ENCODE data around the gene ING3.
A peak's percentile ranks its signal among the peaks of the same experiment; 100 is the strongest.
"Not testable (repeated sequence)": the region's sequence is repeated elsewhere in the genome, so short reads cannot be mapped to it uniquely, and the experiment has no call there.

Gene ING3

DNA sequence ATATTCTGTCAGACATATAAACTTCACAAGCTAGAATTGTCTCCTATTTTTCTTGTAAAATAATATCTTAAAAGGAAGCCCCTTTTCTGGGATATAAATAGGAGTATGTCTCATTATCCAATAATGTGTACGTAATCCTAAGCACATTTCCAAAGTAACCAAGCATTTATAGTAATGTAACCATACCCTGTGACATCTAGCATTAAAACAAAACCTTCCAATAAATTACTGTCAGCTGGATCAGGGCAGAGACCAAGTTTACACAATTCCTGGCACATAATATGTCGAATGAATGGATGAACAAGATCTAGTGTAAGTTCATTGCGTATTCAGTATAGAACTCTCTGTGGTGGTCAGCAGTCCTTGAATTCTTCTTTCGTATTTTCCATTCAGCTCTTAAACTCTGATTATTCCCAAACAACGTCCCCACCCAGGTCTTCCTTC lies 52.2 kb downstream of the ING3 start:
- no peak for DNase-seq (ENCODE audit: low spot score)

DNA sequence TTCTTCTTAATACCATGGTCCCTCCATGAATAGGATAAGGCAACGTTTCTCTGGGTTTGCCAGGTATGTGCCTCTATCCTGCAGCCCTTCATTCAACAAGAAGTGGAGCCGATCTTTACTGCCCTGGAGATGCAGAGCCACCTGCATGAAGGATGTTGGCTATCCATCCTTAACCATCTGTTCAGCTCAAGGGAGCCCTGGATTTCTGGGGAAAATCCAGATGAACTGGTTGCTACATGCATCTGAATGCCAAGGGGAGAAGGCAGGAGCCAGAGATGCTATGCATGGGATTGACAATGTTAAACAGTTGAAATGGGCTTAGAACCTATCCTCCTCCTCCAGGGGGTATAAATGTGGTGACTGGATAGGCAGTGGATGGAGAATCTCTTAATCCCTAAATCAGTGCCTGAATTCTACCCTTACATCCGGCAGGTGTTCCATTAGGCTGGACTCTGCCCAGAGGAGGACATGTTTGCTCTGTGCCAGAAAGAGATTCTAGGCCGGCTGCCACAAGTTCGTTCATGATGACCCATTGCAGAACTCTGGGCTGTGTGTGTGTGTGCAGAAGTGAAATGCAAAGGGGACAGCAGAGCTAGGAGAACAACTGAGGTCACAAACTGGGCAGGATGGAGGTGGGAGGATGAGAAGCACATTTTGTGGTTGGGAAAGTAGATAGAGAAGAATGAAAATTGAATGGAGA lies 53.6 kb downstream of the ING3 start:
- peak; percentile 87 for DNase-seq (ENCODE audit: low spot score)

DNA sequence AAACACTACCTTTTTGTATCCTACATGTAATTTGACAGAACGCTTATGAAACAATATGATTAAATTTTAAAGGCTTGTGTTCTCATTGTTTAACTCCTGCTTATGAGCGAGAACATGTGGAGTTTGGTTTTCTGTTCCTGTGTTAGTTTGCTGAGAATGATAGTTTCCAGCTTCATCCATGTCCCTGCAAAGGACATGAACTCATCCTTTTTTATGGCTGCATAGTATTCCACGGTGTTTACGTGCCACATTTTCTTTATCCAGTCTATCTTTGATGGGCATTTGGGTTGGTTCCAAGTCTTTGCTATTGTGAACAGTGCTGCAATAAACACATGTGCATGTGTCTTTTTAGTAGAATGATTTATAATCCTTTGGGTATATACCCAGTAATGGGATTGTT lies 54.5 kb downstream of the ING3 start:
- DNase-seq (ENCODE audit: low spot score) = not testable (repeated sequence)

DNA sequence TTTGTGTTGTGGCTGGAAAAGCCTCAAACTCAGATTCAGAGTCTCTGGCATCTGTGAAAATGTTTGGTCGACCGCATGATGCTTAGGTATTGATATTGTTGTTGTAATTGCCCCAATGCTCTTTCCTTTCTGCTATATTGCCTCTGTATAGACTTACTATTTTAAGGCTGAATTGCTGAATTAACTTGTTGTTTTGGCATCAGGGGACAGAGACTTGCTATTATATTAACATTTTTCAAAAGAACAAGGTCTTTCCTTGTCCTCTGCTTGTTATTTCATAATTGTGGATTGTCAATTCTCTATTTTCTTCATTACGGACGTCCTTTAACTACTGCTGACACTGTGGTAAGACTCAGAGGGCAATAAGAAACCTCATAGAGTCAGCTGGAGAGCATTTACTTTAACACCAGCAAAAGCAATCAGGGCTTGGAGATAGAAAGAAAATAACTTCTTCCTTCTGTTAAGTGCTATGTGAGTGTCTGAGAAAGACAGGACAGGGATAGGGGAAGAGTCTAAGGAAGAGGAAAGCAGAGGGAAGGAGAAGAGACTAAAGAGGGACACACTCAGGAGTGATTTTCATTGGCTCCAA lies 55.5 kb downstream of the ING3 start:
- DNase-seq (ENCODE audit: low spot score) = no peak

DNA sequence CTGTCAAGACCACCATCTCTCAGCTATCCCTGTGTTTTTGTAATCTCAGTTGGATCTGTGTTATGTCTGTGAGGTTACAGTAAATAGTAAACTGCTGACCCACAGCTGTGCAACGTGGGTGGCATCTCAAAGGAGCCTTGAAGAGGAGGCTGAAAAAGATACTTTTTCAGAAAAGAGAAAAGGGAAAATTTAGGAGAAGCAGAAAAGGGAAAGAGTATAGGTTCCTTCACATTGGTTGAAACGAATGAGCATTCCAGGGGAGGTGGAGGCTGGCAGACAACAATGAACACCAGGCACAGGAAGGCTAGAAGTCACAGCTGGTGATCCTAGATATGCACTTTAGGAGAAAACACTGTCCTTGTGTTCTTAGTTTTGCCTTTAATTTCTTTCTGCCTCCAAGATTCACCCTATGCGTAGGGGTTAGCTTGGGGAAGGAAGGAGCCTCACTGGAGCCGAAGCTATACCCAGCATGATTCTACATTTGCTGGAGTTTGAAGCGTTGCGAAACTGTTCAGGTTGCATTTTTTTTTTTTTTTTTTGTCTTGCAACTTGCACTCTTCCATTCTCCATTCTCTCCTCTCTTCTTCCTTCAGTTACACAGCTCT lies 56.2 kb downstream of the ING3 start:
- no peak for DNase-seq (ENCODE audit: low spot score)

DNA sequence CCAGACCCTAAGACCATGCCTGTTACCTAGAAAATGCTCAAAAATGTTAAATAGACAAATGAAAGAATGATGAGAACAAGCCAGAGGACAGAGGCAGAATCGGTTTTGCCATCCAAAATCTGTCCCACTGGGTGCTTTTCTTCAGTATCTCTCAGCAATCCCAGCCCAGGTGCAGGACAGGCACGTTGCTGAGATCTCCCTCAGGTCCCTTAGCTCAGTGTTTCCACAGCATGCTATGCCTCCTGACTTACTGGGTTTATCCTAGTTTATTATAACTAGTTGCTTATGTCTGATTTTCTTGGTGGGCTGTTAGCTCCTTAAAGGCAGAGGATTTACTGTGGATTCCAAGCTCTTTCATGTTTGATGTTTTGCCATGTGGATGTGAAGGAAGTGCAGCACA lies 58.2 kb downstream of the ING3 start:
- no peak for DNase-seq (ENCODE audit: low spot score)

DNA sequence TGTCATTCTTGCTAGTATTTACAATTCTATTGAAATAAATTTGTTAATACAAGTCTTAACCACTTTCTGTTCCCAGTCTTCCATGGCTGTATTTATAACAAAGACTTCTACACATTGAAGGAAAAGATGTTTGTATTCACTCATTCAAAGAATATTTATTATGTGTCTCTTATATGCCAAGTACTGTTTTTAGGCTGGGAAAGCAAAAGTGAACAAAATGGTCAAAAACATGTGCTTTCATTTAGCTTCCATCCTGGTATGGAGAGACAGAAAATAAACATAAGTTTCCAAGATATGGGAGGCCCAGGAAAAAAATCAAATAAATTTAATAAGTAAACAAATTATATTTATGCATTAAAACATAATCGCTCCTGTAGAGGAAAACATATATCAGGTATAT lies 60.8 kb downstream of the ING3 start:
- DNase-seq (ENCODE audit: low spot score) = no peak

DNA sequence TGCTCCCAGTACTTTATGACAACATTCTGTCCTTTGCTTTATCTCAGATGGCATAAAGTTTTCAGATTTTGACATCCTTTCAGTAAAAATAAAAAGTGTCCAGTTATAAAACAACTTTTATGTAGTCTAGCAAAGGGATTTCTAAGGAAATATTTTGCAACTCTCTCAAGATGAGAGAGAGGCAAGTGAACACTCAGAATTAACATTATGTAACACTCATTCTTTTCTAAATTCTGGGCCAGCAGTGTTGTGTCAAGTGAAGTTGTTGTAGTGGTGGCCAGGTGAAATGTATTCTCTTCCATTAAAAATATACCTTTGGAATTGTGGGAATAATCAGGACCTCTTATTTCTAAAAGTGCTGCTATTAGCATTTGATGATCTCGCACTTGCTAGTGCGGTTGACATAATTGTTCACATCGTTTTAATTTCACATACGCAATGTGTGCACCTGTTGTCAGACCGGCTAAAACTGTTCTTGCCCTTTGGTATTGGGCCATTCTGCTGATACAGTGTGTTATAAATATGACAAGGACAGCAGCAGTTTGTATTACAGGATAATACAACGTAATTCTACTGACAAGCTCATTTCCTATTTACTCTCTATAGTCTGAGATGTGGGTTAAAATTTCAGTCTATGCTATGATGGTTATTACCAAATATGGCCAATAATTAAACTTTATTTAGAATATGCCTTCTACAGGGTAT lies 61.7 kb downstream of the ING3 start:
- DNase-seq (ENCODE audit: low spot score) = no peak

DNA sequence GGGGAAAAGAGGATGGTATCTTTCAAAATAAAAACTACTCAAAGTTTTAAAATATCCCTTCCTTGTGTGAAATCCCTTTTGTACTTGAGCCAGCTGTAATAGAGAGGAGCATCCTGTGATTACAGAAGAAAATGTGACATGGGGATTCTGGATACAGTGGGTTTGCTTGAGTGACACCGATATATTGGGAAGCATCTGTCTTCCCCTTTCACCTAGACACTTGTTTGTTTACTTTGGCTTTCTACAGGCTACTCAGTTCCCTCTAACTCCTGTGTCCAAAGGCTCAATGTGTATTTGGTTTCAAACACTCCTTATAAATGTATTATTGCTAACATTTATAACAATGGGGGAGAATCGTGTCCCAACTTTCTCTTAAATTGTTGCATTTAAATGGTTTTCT lies 62.3 kb downstream of the ING3 start:
- DNase-seq (ENCODE audit: low spot score) = no peak

DNA sequence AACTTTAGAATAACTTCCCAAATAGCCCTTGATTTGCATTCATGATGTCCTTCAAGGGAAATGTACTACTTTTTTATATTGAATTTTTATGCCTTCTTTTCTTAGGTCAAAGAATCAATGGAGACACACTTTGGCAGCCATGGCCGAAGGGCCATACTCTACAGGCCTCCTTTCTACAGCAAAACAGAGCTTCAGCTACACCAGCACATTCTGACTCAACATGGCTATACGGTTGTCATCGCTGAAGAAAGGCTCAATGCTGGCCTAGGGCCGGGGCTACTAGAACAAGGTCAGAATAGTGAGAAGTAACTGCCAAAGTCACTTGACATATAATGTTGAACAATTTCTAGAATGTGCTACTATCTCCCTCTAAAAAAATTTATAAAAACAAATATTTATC lies 65.0 kb downstream of the ING3 start:
- no peak for DNase-seq (ENCODE audit: low spot score)

DNA sequence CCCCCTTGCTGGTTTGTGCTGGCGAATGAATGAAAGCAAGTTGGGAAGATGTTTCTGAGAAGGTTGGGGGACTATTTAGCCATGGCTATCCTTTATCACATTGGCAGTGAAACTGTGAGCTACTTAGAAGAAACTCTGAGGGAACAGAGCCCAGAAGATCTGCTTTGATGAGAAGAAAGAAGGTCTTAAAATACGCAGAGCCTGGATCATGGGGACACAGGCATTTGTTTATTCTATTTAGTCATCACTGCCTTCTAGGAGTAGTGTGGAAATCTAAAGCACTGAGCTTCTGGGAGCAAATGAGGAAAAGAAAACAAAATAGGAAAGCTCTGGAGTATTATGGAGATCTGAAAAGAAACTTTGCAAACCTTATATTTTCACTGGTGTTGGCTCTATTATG lies 66.4 kb downstream of the ING3 start:
- DNase-seq (ENCODE audit: low spot score) = no peak

DNA sequence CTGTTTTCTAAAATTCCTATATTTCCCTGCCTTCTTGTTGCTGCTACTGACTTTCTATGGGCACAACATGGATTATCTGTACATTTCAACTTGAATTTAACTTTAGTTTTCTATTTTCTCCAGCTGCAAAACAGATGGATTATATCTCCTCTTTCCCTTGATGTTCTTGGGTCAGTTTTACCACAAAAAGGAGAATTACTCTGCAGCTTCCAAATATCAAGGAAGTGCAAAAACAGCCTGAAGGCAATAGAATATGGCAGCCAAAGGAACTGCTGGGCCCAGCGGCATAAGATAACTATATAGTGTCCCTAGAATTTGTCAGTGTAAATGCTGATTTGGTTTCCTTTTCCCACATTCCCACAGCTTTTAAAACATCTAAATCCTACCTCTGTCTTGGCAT lies 67.0 kb downstream of the ING3 start:
- DNase-seq (ENCODE audit: low spot score) = no peak

DNA sequence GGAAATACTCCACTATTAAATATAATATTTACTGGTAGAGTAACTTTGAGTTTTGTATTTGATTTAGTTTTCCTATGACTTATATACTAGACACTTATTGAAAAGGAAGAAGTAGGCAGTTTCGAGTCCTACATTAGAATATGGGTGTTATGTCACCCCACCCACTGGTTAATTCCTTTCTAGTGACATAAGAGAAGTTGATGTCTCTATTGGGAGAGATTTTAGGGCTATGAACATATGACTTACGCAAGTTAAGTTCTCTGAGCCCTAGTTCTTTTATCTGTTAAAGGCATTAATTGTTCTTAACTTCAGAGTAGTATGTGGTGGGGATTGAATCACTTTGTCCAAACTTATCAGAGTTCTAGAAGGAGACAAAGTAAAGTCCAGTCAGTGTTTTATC lies 68.4 kb downstream of the ING3 start:
- no peak for DNase-seq (ENCODE audit: low spot score)

DNA sequence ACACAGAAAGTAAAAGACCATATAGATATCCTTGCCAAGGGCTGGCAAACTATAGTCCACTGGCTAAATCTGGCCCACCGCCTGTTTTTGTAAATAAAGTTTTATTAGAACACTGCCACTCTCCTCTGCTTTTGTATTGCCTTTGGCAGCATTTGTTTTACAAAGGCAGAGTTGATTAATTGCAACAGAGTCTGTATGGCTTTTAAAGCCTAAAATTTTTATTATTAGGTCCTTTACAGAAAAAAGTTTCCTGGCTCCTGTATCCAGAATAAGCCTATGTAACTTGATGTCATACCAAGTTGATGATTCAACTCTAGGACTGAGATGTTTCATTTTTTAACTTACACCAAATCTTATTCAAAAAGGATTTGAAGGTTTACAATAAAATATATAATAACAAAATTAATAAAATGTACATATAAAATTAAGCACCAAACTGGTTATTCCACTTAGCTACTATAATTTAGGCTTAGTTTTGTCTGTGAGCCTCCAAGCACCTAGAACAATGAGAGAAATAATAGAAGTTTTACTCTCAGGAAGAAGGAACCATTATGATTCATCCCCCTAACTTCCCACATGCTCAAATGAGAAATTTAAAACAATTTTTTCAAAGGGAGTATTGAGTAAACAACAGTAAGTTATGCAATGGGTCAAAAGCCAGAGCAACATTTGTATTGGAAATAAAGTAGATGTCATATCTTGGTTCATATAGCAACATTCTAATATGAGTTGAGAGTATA lies 69.8 kb downstream of the ING3 start:
- DNase-seq (ENCODE audit: low spot score) = no peak

DNA sequence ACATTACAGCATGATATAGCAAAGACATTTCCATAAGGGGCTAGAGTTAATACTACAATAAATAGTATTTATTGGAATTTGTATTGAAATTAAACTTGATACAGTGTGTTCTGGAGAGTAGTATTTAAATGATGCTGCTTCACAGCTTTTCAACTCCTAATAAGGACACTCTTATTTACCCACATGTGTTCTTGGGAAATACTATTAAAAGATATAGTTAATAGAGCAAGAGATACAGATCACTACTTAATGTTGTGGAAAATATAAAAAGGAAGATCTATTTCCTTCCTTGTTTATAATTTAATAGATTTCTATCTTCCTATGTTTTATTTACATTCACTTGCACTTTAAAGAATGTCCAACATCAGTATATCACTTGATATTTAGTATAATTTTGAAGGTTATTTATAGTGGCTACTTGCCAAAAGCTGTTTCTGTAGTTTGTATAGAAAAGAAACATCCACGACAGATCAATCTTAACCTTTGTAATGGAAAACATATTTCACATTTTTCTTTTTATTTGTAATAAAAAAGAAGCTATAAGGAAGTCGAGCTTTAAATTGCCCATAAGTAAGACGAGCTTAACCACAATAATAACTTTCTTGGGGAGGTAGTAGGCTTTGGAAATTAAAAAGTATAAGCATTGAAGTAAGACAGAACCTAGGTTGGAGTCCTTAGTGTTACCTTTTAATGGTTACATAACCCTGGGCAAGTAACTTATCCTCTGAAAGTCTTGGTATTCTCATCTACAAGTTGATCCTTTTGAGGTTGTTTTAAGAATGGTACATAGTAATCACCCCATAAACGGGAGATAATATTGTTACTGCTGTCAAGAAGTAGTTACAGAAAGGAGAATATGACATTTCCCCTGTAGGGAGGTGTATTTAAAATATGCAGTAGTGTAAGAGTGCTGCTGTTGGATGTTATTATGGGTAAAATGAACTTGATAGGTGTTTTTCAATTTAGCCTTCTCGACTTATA lies 70.7 kb downstream of the ING3 start:
- no peak for DNase-seq (ENCODE audit: low spot score)

DNA sequence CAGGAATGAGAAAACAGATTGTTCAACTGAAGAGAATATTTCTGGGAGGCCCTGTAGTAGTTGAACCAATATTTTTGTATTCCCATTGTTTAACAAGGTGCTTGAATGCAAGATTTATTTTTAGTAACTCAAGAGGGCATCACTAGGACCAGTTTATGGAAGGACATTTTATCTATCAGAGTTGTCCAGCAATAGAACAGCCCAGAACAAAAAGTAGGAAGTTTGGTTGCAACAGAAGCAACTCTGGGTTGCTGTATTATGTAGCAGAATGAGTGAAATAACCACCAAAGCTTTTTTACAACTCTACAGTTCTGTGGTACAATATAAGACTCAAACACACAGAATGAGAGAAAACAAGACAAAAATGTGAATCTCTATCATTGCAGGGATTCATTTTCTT lies 72.6 kb downstream of the ING3 start:
- no peak for DNase-seq (ENCODE audit: low spot score)

DNA sequence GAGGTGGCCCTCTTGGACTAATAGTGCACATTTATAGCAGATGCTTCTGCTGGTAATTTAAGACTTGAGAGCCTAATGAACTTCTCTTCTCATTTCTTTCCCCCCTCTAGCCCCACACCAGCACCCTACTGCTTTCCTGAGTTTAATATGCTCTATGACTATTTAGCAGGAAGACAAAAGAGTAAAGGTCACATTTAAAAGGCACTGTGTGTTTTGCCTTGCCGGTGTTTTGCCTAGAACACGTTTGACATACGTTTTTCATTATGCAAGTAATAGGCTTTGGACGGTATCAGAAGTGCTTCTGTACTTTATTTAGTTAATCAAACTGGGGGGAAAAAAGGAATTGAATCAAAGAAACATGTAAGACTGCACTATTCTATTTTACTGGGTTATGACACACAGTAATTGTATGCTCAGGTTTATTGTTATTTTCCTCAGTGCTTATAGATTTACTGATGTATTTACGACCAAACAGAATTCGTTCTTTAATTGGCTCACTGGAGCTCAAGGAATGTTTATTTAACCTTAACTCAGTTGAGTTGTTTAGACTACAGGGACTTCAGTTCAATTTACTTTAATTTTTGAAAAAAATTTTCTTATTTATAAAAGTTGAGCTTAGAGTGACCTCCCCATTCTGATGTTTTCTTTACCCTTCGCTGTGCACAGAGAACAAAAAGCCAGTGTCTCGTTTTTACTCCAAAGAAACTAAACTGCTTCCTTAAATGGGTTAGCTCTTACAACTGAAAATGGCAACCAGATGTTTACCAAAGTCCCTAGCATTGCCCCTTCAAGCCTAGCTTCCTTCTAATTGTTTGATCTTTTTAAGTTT lies 73.3 kb downstream of the ING3 start:
- peak; percentile 35 for DNase-seq (ENCODE audit: low spot score)

DNA sequence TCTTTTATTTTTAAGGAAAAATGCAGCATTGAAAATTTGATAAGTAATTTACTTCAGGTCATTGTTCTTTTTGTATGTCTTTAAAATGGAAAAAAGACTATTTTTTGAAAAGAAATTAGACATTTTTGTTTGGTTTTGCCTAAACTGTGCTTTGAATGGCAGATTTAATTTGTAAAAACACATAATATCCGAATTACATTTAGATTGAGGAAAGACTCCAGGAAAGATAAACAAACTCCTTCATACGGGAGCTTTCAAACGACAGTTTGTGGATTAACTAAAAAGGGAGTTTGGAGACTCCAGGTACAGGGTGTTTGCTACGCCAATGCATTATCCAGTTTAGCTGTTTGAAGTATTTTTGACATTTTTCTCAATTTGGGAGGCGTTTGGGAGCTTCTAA lies 74.0 kb downstream of the ING3 start:
- no peak for DNase-seq (ENCODE audit: low spot score)

DNA sequence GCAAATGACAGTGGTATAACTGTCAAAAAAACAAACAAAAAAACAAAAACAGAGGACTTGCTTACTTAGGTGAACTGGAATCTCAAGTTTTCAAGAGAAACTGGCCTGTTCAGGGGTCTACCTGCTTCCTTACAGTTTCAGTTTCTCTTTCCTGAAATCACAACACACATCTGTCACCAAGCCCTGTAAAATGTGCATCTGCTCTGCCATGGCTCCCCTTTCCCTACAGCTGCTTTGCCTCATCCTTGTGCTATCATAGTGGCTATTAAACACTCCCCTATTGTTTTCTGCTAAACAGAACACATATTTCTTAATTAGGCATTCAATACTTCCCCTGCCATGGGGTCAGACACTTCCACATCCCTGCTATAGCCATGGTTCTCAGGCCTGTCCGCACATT lies 75.6 kb downstream of the ING3 start:
- no peak for DNase-seq (ENCODE audit: low spot score)

DNA sequence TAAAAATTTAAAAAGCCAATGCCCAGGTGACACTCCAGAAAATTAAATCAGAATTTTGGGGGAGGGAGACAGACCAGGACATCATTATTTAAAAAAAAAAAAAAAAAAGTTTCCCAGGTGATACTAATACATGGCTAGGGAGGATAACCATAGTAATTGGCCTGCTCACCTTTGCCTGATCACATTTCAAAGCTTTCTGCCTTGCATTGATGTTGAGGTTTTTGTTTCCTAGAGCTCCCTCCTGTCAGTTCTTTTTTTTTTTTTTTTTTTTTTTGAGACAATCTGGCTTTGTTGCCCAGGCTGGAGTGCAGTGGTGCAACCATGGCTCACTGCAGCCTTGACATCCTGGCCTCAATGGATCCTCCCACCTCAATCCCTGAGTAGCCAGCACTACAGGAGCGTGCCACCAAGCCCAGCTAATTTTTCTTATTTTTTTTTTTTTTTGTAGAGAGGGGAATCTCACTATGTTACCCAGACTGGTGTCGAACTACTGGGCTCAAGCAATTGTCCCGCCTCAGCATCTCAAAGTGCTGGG lies 76.1 kb downstream of the ING3 start:
- DNase-seq (ENCODE audit: low spot score) = no peak

All from cerebellar cortex (tissue), 1 donor.